Testis (tissue), 2 donors: Measurements from ENCODE around the gene SLC35F4.

Experiments used
- POLR2A ChIP-seq: fragments of 450-650 bp; IDR thresholded peaks from one replicate; pipeline ENCODE4 v1.6.1; 2017; ENCODE audit warnings: antibody characterized with exemption, mild to moderate bottlenecking, moderate library complexity
- TF ChIP-seq, protein P1 (sequence below), 3 experiments: fragments of 450-650 bp in 2 of 3; fragments of 200-600 bp in 1 of 3; sonication (generic) in 1 of 3; IDR thresholded peaks; one replicate each; pipeline ENCODE4 v1.5.1; 2016 to 2019; ENCODE audit warnings: antibody characterized with exemption in 3 of 3, mild to moderate bottlenecking in 2 of 3, moderate library complexity in 1 of 3

DNA sequence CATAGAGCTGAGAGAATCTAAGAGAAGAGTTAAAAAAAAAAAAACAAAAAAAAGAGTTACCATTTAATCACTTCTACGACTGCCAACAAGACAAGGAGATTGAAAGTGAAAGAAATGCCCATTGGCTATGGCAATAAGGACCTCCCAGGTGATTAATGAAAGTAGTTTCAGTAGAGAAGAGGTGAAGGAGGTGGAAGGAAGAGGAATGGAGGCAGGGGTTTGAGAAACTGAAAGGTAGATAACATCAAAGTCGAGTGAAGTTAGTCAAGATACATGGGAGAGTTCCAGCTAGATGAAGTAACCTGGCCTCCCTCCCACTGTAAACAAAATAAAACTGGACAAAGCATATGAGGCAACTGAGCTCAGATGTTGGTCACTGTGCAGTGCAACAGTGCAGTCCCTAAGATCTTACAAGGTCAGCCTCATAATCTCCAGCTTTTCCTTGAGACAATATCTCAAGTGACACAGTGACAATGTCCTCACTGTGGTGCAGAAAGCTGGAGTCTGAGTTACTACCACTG is 254.3 kb downstream of the SLC35F4 start:
- TF ChIP-seq POLR2A, result no peak
- TF ChIP-seq, protein P1, sequence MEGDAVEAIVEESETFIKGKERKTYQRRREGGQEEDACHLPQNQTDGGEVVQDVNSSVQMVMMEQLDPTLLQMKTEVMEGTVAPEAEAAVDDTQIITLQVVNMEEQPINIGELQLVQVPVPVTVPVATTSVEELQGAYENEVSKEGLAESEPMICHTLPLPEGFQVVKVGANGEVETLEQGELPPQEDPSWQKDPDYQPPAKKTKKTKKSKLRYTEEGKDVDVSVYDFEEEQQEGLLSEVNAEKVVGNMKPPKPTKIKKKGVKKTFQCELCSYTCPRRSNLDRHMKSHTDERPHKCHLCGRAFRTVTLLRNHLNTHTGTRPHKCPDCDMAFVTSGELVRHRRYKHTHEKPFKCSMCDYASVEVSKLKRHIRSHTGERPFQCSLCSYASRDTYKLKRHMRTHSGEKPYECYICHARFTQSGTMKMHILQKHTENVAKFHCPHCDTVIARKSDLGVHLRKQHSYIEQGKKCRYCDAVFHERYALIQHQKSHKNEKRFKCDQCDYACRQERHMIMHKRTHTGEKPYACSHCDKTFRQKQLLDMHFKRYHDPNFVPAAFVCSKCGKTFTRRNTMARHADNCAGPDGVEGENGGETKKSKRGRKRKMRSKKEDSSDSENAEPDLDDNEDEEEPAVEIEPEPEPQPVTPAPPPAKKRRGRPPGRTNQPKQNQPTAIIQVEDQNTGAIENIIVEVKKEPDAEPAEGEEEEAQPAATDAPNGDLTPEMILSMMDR (IDR thresholded peaks at IDR 0.05), result no peak
